ENCODE results near the gene JAK3. TPM values are rescaled to one million over a fixed set of nuclear protein-coding genes. Genes with fewer than 3 reads are reported as not detected.

JAK3 gene
- total and polyA plus RNA-seq, 2 of the 4 experiments (the other 2 are of a cell fraction), result 0.36 to 1.5 TPM

GRCh38 chr19:17873786-17874757 is 26.3 kb upstream of the JAK3 start:
- no peak overlapping the region for H4K91ac ChIP-seq (ENCODE audit: insufficient read depth, low read depth, low read length)
- no peak overlapping the region for H3K4ac ChIP-seq (ENCODE audit: low read depth, low read length)
- no peak overlapping the region for H4K8ac ChIP-seq (ENCODE audit: low read depth in 2 of 2, low read length in 2 of 2)
- H2AFZ ChIP-seq (replicated peaks; ENCODE audit: low read length, poor library complexity), result peak overlapping the region; percentile 75
- no peak overlapping the region for H3K23ac ChIP-seq (ENCODE audit: low read depth, low read length)
- H3K9ac ChIP-seq (ENCODE audit: low read depth, low read length), result no peak overlapping the region
- no peaks in the 10 kb centered on the region for H3K4me1 ChIP-seq (ENCODE audit: control insufficient read depth, insufficient read depth, low read length)
- H3K9me3 ChIP-seq (ENCODE audit: control insufficient read depth, insufficient read depth, low read length), result no peaks in the 10 kb centered on the region
- CTCF ChIA-PET, result no interaction called here
- H2AK9ac ChIP-seq (replicated peaks; ENCODE audit: low read depth, low read length, poor library complexity), result no peak overlapping the region
- H3K9me1 ChIP-seq (ENCODE audit: insufficient read depth, low read length), result no peaks in the 10 kb centered on the region; the same call in 1 of the 2 replicates
- DNase-seq (no peak), ATAC-seq (ENCODE audit: low read depth) (peak; percentile 64)
- no peak overlapping the region for H2BK120ac ChIP-seq (ENCODE audit: low read depth, low read length)
- no peaks in the 10 kb centered on the region for H3K36me3 ChIP-seq (ENCODE audit: control insufficient read depth, insufficient read depth, low read length)
- no peak overlapping the region for H2AK5ac ChIP-seq (ENCODE audit: low read depth, low read length)
- peaks cover 47% of the 10 kb centered on the region for H3K27me3 ChIP-seq (ENCODE audit: control insufficient read depth, insufficient read depth, low read length)
- H2BK15ac ChIP-seq (ENCODE audit: low read depth, low read length), result no peak overlapping the region
- no peak overlapping the region for H3K27ac ChIP-seq (ENCODE audit: insufficient read depth, low read length)
- no peak overlapping the region for H3K4me3 ChIP-seq (ENCODE audit: insufficient read depth, low read depth, low read length)
- H3K56ac ChIP-seq (ENCODE audit: extremely low read depth, insufficient read depth, low read length), result no peak overlapping the region
- no peak overlapping the region for H3K14ac ChIP-seq (replicated peaks; ENCODE audit: low read depth, low read length)
- no peaks in the 10 kb centered on the region for H3K79me1 ChIP-seq (ENCODE audit: low read depth in 1 of 2, low read length in 2 of 2)
- no peak overlapping the region for H2BK5ac ChIP-seq (ENCODE audit: low read depth, low read length, poor library complexity, severe bottlenecking)
- TF ChIP-seq CTCF (conservative IDR thresholded peaks at IDR 0.05; ENCODE audit: low read depth, low read length), result no peak
- no peak for TF ChIP-seq POLR2A (IDR thresholded peaks at IDR 0.05; ENCODE audit: low read depth, low read length)
- no peak for TF ChIP-seq USF2 (IDR thresholded peaks at IDR 0.05; ENCODE audit: low read depth, low read length)
- no peak for TF ChIP-seq RCOR1 (IDR thresholded peaks at IDR 0.05; ENCODE audit: insufficient replicate concordance, low read length)
- TF ChIP-seq MAZ (IDR thresholded peaks at IDR 0.05; ENCODE audit: borderline replicate concordance, low read depth, low read length), result no peak
- no peak for TF ChIP-seq RAD21 (IDR thresholded peaks at IDR 0.05; ENCODE audit: low read length)
- no peak for TF ChIP-seq FOS (IDR thresholded peaks at IDR 0.05; ENCODE audit: low read depth, low read length)
- no peak for TF ChIP-seq CEBPB (IDR thresholded peaks at IDR 0.05; ENCODE audit: low read depth, low read length)
- BruUV-seq (replicated peaks), result no TSS peak
- dilution Hi-C loops (cut with HindIII; ENCODE audit: low sequenced_read_pairs, unreplicated experiment), result no loop called here
- H2BK20ac ChIP-seq (ENCODE audit: low read depth, low read length), result no peak overlapping the region
- no peak overlapping the region for H4K5ac ChIP-seq (ENCODE audit: low read depth, low read length)
- intact Hi-C loops (cut with micrococcal nuclease), result no loop called here
- 10% methylated on average over 26 of the region's 63 CpGs; no CpG with 5 or more reads in 1 of the 2 experiments for WGBS, 2 experiments (ENCODE audit: extremely low coverage in 2 of 2, insufficient read length in 1 of 2)
- POLR2A ChIA-PET (ENCODE audit: unreplicated experiment), result no interaction called here
- no peaks in the 10 kb centered on the region for H4K20me1 ChIP-seq (ENCODE audit: insufficient read depth, low read length)
- in situ Hi-C loops (cut with MboI; ENCODE audit: low sequenced_read_pairs), result no loop called here
- no peak overlapping the region for H3K18ac ChIP-seq (ENCODE audit: low read depth, low read length)
- no peak overlapping the region; the same call in 1 of the 2 replicates for H3K4me2 ChIP-seq (ENCODE audit: low read depth, low read length)
